Mucosa of descending colon (tissue), 3 donors: Measurements from ENCODE around the gene IQCE. TPM values are rescaled to one million over a fixed set of nuclear protein-coding genes. Genes with fewer than 3 reads are reported as not detected.

Experiments used
- ATAC-seq: fragments of 200-7000 bp; cut with Tn5 transposase; one replicate; pipeline ENCODE4 v1.9.1; 2020; ENCODE audit warnings: mild to moderate bottlenecking, moderate library complexity
- DNase-seq, 3 donors: peaks; one replicate each; pipeline ENCODE4 v3.0.0-alpha.2; 2020
- H3K36me3 ChIP-seq: fragments of 200-600 bp; one replicate; pipeline ENCODE4 v1.8.0; 2021; ENCODE audit warnings: low read depth, mild to moderate bottlenecking
- H3K4me1 ChIP-seq: fragments of 200-600 bp; one replicate; pipeline ENCODE4 v1.8.0; 2021; ENCODE audit warnings: low read depth, mild to moderate bottlenecking
- H3K4me3 ChIP-seq: fragments of 200-600 bp; one replicate; pipeline ENCODE4 v1.8.0; 2021; ENCODE audit warnings: mild to moderate bottlenecking
- H3K9me3 ChIP-seq: fragments of 200-600 bp; one replicate; pipeline ENCODE4 v1.8.0; 2021; ENCODE audit warnings: mild to moderate bottlenecking
- CTCF ChIP-seq: fragments of 200-600 bp; IDR thresholded peaks from one replicate; pipeline ENCODE4 v1.8.0; 2022; ENCODE audit warnings: antibody characterized with exemption, mild to moderate bottlenecking
- intact Hi-C, 2 donors: fragments of 100-400 bp; cut with DNase I in 1 of 2; cut with micrococcal nuclease in 1 of 2; formaldehyde crosslinking; loops; one replicate each; pipeline versions ENCODE4 v1.11.0 to v1.11.1; 2022; cut with DNase I, micrococcal nuclease
- total RNA-seq, 3 donors: library from RNA; stranded (reverse); fragmentation: NEBNext Ultra II Directional in 2 of 3; extraction: Animal tissue kit (Norgen Biotek cat#: 25700) in 2 of 3; gene quantifications; one replicate each; pipeline versions ENCODE4 v1.2.1 to v1.2.4, GENCODE V29; 2021 to 2023
- donor health status: DM: no; HTN: no; CAD: no; lungs with moderate emphysema.
- donor health status: DM: no; HTN: no; CAD: no.
- donor health status: DM: no; HTN: yes; CAD: no.

The IQCE gene
- total RNA-seq, 3 donors from 2014 or later: 27.9 to 41.2 (median 35.9) TPM

GRCh38 chr7:2626498-2627117 is 67.8 kb downstream of the IQCE start:
- no peak for TF ChIP-seq CTCF
- intact Hi-C loops: no loop called here
- ATAC-seq: no peak
- no peaks in the 10 kb centered on the region for H3K9me3 ChIP-seq
- no peaks in the 10 kb centered on the region for H3K36me3 ChIP-seq
- no peak for DNase-seq
- H3K4me3 ChIP-seq: no peak overlapping the region
- H3K4me1 ChIP-seq: peaks cover 28% of the 10 kb centered on the region

DNA sequence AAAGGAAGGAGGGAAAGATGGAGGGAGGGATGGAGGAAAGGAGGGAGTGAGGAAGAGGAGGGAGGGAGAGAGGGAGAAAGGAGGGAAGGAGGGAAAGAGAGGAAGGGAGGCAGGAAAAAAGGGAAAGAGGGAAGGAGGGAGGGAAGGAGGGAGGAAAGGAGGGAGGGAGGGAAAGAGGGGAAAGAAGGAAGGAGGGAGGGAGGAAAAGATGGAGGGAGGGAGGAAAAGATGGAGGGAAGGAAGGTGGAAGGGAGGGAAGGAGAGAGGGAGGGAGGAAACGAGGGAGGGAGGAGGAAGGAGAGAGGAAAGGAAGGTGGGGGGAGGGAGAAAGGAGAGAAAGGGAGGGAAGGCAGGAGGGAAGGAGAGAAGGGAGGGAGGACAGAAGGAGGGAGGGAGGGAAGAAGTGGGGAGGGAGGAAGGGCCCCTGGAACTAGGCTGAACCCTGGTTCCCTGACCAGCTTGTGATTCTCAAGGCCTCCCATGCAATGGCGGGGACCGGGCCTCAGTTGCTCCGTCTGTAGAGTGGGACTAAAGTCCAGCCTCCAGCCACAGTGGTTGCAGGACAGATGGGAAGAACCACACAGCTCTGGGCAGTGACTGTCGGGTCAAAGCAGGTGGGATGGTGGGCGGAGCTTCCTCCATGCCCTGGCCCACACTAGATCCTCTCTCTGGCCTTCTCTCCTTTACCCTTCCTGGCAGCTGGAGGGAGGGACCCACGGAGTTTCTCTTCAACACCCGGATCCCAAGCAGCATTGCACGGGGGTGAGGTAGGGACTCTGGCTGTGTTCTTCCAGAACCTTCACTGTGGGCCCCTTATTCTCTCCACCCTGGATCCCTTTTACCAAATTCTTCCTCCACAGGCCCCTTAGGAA is 68.7 kb downstream of the IQCE start:
- Histone ChIP-seq H3K36me3 (no peaks in the 10 kb centered on the region), H3K4me1 (peaks cover 27% of the 10 kb centered on the region), H3K4me3 (no peak overlapping the region), H3K9me3 (no peaks in the 10 kb centered on the region)
- no peak for TF ChIP-seq CTCF
- intact Hi-C loops: no loop called here
- ATAC-seq (no peak), DNase-seq (no peak)

DNA sequence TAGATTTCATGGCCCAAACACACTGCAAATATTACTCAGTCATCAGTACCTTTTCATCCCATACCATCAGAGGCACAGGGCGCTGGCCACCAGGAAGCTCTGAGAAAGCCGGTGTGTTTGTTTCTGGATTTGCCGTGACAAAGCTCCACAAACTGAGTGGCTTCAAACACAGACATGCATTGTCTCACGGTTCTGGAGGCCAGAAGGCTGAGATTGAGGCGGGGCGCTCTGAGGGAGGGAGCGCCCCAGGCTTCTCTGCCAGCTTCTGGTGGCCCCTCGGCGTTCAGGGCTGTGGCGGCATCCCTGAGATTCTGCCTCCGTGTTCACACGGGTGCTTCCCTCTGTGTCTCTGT is 69.3 kb downstream of the IQCE start:
- ATAC-seq: no peak
- H3K36me3 ChIP-seq: no peaks in the 10 kb centered on the region
- H3K9me3 ChIP-seq: no peaks in the 10 kb centered on the region

DNA sequence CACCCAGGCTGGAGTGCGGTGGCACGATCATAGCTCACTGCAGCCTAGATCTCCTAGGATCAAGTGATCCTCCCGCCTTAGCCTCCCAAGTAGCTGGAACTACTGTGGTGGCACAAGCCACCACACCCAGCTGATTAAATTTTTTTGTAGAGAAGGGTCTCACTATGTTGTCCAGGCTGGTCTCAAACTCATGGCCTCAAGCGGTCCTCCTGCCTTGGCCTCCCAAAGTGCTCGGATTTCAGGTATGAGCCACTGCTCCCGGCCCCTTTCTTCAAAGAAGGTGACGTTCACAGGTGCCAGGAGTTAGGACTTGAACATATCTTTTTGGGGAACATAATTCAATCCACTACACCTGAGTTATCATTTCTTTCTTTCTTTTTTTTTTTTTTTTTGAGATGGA is 70.1 kb downstream of the IQCE start:
- H3K9me3 ChIP-seq: no peaks in the 10 kb centered on the region
- no peak overlapping the region for H3K4me3 ChIP-seq
- no peak for ATAC-seq
- H3K36me3 ChIP-seq: no peaks in the 10 kb centered on the region
- H3K4me1 ChIP-seq: peaks cover 29% of the 10 kb centered on the region
- no peak for DNase-seq
- intact Hi-C loops: no loop called here
- no peak for TF ChIP-seq CTCF

More for the DNA sequence above, 69.3 kb downstream of the IQCE start:
- no peak for DNase-seq
- intact Hi-C loops: no loop called here
- no peak overlapping the region for H3K4me3 ChIP-seq
- TF ChIP-seq CTCF: no peak
- peaks cover 30% of the 10 kb centered on the region for H3K4me1 ChIP-seq

- H3K9me3 ChIP-seq: no peaks in the 10 kb centered on the region
- H3K4me3 ChIP-seq: no peak overlapping the region
- peak; percentile 79 to 89 (median 85) for DNase-seq
- TF ChIP-seq CTCF: no peak
- intact Hi-C loops: no loop called here
- H3K36me3 ChIP-seq: no peaks in the 10 kb centered on the region
- peaks cover 32% of the 10 kb centered on the region for H3K4me1 ChIP-seq
- ATAC-seq: peak; percentile 63
Observed at GRCh38 chr7:2629746-2630681, 71.2 kb downstream of the IQCE start.
